Measurements from ENCODE around the gene IRGC.

- TF ChIP-seq CTCF (IDR thresholded peaks at IDR 0.05) (no peak), POLR2A (IDR thresholded peaks at IDR 0.05) (no peak)
Observed at GRCh38 chr19:43739439-43740235, 23.8 kb downstream of the IRGC start.

All from ovary (tissue), 3 donors.